PC-3 (cell line): ENCODE measurements around the gene ORC4. TPM values are rescaled to one million over a fixed set of nuclear protein-coding genes. Genes with fewer than 3 reads are reported as not detected.

Source experiments
- ATAC-seq: fragments of 200-7000 bp; cut with Tn5 transposase; 2 replicates; pipeline ENCODE4 v1.9.1; 2020; ENCODE audit warnings: mild to moderate bottlenecking, moderate library complexity
- BruUV-seq: library from RNA; stranded (reverse); fragments of 400-500 nt; replicated peaks from 2 replicates; lab custom pipeline; 2021; lab: Mats Ljungman, UMichigan
- CTCF ChIA-PET: fragments of 300-600 bp; sonication (Branson Sonifier 250); formaldehyde crosslinking; loops from one replicate; lab custom pipeline; 2022; ENCODE audit warnings: antibody characterized with exemption; lab: Charles Lee
- POLR2A ChIA-PET: fragments of 300-600 bp; sonication (Branson Sonifier 250); formaldehyde crosslinking; loops from one replicate; lab custom pipeline; 2022; ENCODE audit warnings: antibody characterized with exemption; ENCODE audit not compliant: unreplicated experiment; lab: Charles Lee
- DNase-seq: peaks from one replicate; pipeline ENCODE4 v3.0.0-alpha.2; 2015
- H2AFZ ChIP-seq: fragments of 300-600 bp; sonication (generic); 2 replicates; pipeline ENCODE4 v1.6.0; 2016; ENCODE audit warnings: antibody characterized with exemption, low read length
- H3F3A ChIP-seq: fragments of 300-600 bp; sonication (generic); one replicate; pipeline ENCODE4 v1.6.0; 2017; ENCODE audit warnings: antibody characterized with exemption, low read length, control low read depth, mild to moderate bottlenecking; ENCODE audit not compliant: unreplicated experiment
- H3K27ac ChIP-seq: fragments of 300-600 bp; sonication (generic); 2 replicates; pipeline ENCODE4 v1.5.1; 2016; ENCODE audit warnings: mild to moderate bottlenecking, low read length
- H3K27me3 ChIP-seq: fragments of 300-600 bp; sonication (generic); 2 replicates; pipeline ENCODE4 v1.6.1; 2016; ENCODE audit warnings: low read length, mixed read lengths
- H3K36me3 ChIP-seq: fragments of 300-600 bp; sonication (generic); 2 replicates; pipeline ENCODE4 v1.6.1; 2016; ENCODE audit warnings: low read depth, mixed run types, low read length, mixed read lengths
- H3K4me1 ChIP-seq: fragments of 300-600 bp; sonication (generic); 2 replicates; pipeline ENCODE4 v1.5.1; 2016; ENCODE audit warnings: low read length; ENCODE audit not compliant: insufficient read depth
- H3K4me2 ChIP-seq: fragments of 300-600 bp; sonication (generic); 2 replicates; pipeline ENCODE4 v1.6.0; 2016; ENCODE audit warnings: low read length
- H3K4me3 ChIP-seq: fragments of 300-600 bp; sonication (generic); 2 replicates; pipeline ENCODE4 v1.5.1; 2016; ENCODE audit warnings: mild to moderate bottlenecking, low read length, mixed read lengths
- H3K79me2 ChIP-seq: fragments of 300-600 bp; sonication (generic); 2 replicates; pipeline ENCODE4 v1.6.1; 2017; ENCODE audit warnings: low read length, mixed read lengths
- H3K9ac ChIP-seq: fragments of 300-600 bp; sonication (generic); 2 replicates; pipeline ENCODE4 v1.6.0; 2016; ENCODE audit warnings: mild to moderate bottlenecking, low read length
- H3K9me2 ChIP-seq: fragments of 300-600 bp; sonication (generic); replicated peaks from 2 replicates; pipeline ENCODE4 v1.6.1; 2016; ENCODE audit warnings: mixed run types, low read length, mixed read lengths
- H3K9me3 ChIP-seq: fragments of 300-600 bp; sonication (generic); 2 replicates; pipeline ENCODE4 v1.6.1; 2016; ENCODE audit warnings: low read length, mixed read lengths
- H4K20me1 ChIP-seq: fragments of 300-600 bp; sonication (generic); 2 replicates; pipeline ENCODE4 v1.6.1; 2016; ENCODE audit warnings: low read length, mixed read lengths
- EZH2 ChIP-seq: fragments of 300-600 bp; sonication (generic); IDR thresholded peaks from one replicate; pipeline ENCODE4 v1.6.1; 2017; ENCODE audit warnings: antibody characterized with exemption, mild to moderate bottlenecking, low read length; ENCODE audit not compliant: unreplicated experiment
- EZH2phosphoT487 ChIP-seq: fragments of 300-600 bp; sonication (generic); IDR thresholded peaks from 2 replicates; pipeline ENCODE4 v1.6.1; 2018; ENCODE audit warnings: mild to moderate bottlenecking, antibody characterized with exemption, low read length, borderline replicate concordance
- intact Hi-C: fragments of 100-400 bp; cut with micrococcal nuclease; formaldehyde crosslinking; loops from 2 replicates; pipeline ENCODE4 v1.9.0; 2023
- total RNA-seq: library from RNA; depleted of rRNA; stranded (reverse); fragments of >200 nt; gene quantifications from 2 replicates; pipeline ENCODE4 v1.2.3, GENCODE V29; 2014
- TF ChIP-seq, protein P1 (sequence below): fragments of 300-600 bp; sonication (generic); conservative IDR thresholded peaks from 2 replicates; pipeline ENCODE4 v1.5.1; 2017; ENCODE audit warnings: antibody characterized with exemption, low read depth, mild to moderate bottlenecking, low read length

ORC4 gene
- total RNA-seq, 1 experiment from 2014 or later = 65.9 TPM

DNA sequence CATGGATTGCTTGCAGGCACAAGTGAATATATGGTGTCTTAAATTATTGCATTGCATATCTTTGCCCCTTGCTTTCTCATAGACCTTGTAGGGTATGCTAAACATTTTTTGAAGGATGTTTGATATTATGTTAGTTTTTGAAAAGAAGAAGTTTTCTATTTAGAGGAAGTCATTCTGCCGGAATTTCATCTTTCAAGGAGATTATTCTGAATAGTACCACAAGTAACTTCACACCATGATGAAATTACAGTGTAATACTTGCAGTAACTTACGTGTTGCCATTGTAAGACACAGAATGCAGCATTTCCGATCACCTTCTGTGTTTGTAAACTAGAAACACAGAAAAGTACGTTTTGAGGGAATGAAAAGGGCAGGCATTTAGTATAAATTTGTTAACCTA lies 103.8 kb downstream of the ORC4 start:
- ATAC-seq = no peak
- intact Hi-C loops = no loop called here
- Histone ChIP-seq H3K9me3 (no peaks in the 10 kb centered on the region), H3K27ac (no peak overlapping the region), H3F3A (no peaks in the 10 kb centered on the region), H3K4me1 (peaks cover 7% of the 10 kb centered on the region; the same call in 1 of the 2 replicates), H4K20me1 (no peaks in the 10 kb centered on the region), H3K36me3 (no peaks in the 10 kb centered on the region), H3K9ac (no peak overlapping the region), H2AFZ (no peak overlapping the region), H3K4me3 (no peak overlapping the region), H3K4me2 (no peak overlapping the region), H3K9me2 (no peaks in the 10 kb centered on the region), H3K79me2 (no peaks in the 10 kb centered on the region), H3K27me3 (no peaks in the 10 kb centered on the region)
- no TSS peak for BruUV-seq
- POLR2A ChIA-PET = no interaction called here
- CTCF ChIA-PET = no interaction called here
- TF ChIP-seq, protein P1, sequence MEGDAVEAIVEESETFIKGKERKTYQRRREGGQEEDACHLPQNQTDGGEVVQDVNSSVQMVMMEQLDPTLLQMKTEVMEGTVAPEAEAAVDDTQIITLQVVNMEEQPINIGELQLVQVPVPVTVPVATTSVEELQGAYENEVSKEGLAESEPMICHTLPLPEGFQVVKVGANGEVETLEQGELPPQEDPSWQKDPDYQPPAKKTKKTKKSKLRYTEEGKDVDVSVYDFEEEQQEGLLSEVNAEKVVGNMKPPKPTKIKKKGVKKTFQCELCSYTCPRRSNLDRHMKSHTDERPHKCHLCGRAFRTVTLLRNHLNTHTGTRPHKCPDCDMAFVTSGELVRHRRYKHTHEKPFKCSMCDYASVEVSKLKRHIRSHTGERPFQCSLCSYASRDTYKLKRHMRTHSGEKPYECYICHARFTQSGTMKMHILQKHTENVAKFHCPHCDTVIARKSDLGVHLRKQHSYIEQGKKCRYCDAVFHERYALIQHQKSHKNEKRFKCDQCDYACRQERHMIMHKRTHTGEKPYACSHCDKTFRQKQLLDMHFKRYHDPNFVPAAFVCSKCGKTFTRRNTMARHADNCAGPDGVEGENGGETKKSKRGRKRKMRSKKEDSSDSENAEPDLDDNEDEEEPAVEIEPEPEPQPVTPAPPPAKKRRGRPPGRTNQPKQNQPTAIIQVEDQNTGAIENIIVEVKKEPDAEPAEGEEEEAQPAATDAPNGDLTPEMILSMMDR = no peak
- no peak for TF ChIP-seq EZH2
- TF ChIP-seq EZH2phosphoT487 = no peak
- no peak for DNase-seq

DNA sequence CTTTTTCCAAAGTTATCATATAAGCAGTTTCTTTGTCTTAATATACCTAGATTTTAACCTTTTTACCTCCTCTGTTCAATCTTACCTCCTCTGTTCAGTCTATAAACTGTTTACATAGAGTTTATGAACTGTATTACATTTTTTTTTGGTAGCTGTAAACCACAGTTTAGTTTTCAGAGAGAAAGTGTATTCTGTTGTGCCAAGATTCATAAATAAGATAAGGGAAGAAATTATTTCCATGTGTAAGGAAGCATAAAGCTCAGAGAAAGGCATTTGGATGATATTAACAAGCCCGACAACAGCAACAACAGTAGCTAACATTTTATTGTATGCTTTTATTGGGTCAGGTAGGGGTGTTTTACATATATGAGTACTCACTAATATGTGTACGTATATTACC lies 104.5 kb downstream of the ORC4 start:
- ATAC-seq = no peak
- intact Hi-C loops = no loop called here
- Histone ChIP-seq H2AFZ (no peak overlapping the region), H3K9me2 (no peaks in the 10 kb centered on the region), H3K9me3 (no peaks in the 10 kb centered on the region), H3K27ac (no peak overlapping the region), H3K27me3 (no peaks in the 10 kb centered on the region), H3K36me3 (no peaks in the 10 kb centered on the region), H3F3A (no peaks in the 10 kb centered on the region), H3K79me2 (no peaks in the 10 kb centered on the region), H3K4me2 (no peak overlapping the region), H3K4me3 (no peak overlapping the region), H3K9ac (no peak overlapping the region), H4K20me1 (no peaks in the 10 kb centered on the region), H3K4me1 (peaks cover 7% of the 10 kb centered on the region; the same call in 1 of the 2 replicates)
- ChIA-PET CTCF (no interaction called here), POLR2A (interaction anchor here (0.6 kb wide), 1 partner anchor 1176 kb away, joined by 3 read pairs; no protein-coding TSS in a partner anchor)
- DNase-seq = no peak
- TF ChIP-seq, protein P1 = no peak
- TF ChIP-seq EZH2 = no peak
- no peak for TF ChIP-seq EZH2phosphoT487
- BruUV-seq = no TSS peak

DNA sequence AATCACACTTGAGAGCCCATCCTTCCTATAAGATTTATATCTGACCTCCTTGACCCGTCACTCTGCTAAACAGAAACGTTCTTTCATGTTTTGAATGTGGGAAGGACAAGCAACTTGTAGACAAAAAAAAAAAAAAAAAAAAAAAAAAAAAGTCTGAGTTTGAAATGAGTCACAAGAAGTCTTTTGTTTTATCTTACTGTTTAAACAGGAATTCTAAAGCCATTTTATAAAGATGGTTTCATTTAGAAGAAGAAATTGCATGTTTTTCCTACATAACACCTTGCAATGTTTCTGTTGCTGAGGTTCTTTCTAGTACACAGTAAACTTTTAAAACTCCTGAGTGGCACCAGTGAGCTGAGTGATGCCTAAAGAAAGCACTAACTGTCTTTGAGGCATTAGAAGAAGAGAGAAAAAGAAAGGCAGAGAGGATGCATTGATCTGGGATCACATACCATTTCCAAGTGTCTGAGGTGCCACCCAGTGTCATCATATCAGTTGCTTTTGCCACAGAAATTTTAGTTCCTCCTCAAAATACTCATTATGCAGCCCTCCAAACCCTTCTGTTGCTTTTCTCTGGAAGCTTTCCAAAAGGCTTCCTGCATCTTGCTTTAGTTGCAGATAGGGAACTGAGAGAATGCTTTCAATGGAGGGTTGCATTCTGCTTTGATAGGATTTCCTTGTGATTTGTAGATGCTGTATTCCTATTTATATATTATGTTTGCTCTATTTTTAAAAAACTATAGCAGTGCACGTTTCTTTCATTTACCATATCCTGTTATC lies 106.6 kb downstream of the ORC4 start:
- ChIA-PET POLR2A (no interaction called here), CTCF (no interaction called here)
- Histone ChIP-seq H3K9me2 (no peaks in the 10 kb centered on the region), H3K4me2 (no peak overlapping the region), H3F3A (no peaks in the 10 kb centered on the region), H3K79me2 (no peaks in the 10 kb centered on the region), H4K20me1 (no peaks in the 10 kb centered on the region), H3K9me3 (no peaks in the 10 kb centered on the region), H3K36me3 (no peaks in the 10 kb centered on the region), H3K27me3 (no peaks in the 10 kb centered on the region), H3K4me1 (peaks cover 7% of the 10 kb centered on the region), H2AFZ (no peak overlapping the region), H3K9ac (no peak overlapping the region), H3K4me3 (no peak overlapping the region), H3K27ac (no peak overlapping the region)
- BruUV-seq = no TSS peak
- no peak for DNase-seq
- intact Hi-C loops = loop anchor here (5.0 kb wide), 4 partner anchors 202 to 622 kb away; no protein-coding TSS in a partner anchor
- peak; percentile 22; the same call in 1 of the 2 replicates for ATAC-seq
- TF ChIP-seq EZH2phosphoT487 (no peak), EZH2 (no peak)
- TF ChIP-seq, protein P1 = no peak
